ENCODE data around the gene ZIC3. TPM values are rescaled to one million over a fixed set of nuclear protein-coding genes. Genes with fewer than 3 reads are reported as not detected.

The ZIC3 gene
- total RNA-seq: not detected in 2 replicates

DNA sequence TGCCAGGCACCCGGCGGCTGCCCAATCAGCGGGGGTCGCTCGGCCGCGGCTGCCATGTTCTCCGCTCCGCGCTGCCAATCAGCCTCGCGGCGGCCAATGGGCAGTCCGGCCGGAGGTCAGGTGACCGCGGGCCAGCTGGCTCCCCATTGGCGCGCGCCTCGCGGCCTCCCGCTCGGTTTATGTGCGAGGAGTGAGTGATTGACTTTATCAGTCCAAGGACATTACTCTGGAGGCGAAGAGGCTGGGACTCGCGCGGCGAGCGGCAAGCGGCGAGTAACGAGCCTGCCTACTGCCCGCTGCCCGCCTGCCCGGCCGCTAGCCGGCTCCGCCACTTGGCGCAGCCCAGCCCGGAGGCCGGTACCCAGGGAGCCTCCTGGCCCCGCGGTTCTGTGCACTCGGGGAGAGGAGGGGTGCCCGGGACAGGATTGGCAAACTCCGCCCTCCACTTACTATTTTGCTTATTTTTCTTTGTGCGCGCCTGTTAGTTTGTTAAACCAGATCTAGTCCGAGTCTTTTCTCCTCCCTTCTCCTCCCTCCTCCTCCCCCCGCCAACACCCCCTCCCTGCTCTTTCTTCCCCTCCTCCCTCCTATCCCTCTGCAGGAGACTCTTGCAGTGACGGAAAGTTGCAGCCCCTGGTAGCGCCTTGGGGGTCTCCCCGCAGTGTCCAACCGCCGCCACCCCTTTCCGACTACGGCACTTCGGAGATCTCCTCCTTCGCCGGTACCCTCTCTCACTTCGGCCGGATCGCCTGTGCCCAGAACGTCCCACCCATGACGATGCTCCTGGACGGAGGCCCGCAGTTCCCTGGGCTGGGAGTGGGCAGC, at the start of gene ZIC3:
ZIC3 (plus strand) TSS at position 207 of the 825 bp plus-strand sequence; CDS start at position 772, 565 bp downstream.

